Activated naive CD8-positive, alpha-beta T cell treated with anti-CD3 and anti-CD28 coated beads, Interleukin-2, amount 50 U/mL, for 16 hours (primary cell): ENCODE measurements around the gene SRBD1.
A peak's percentile ranks its signal among the peaks of the same experiment; 100 is the strongest.

ENCODE experiments used
- DNase-seq: peaks from one replicate; pipeline ENCODE4 v3.0.0-alpha.2; 2020; ENCODE audit warnings: low read depth, low spot score

Gene SRBD1

GRCh38 chr2:45554073-45554741 lies 56.9 kb downstream of the SRBD1 start:
- DNase-seq, result no peak

- no peak for DNase-seq
Measured at GRCh38 chr2:45551862-45552261, 59.2 kb downstream of the SRBD1 start.

- no peak for DNase-seq
Measured at GRCh38 chr2:45545943-45546342, 65.1 kb downstream of the SRBD1 start.

DNA sequence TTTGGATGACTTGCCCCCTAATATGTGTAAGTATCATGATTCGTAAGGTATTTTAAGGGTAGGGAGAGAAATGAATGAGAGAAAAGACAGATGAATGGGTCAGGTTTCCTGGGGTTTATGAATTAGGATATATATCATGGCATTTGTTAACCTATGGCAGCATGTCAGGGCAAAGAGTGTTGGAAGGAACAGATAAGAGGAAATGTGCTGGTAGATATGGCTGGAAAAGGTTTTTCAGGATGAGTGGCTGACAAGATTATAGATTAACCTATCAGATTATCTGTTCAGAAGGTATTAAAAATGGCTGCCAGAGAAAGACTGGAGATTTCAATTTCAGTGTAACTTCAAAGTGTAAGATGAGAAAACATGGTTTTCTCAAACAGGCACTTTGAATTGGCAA lies 67.8 kb downstream of the SRBD1 start:
- DNase-seq, result no peak

DNA sequence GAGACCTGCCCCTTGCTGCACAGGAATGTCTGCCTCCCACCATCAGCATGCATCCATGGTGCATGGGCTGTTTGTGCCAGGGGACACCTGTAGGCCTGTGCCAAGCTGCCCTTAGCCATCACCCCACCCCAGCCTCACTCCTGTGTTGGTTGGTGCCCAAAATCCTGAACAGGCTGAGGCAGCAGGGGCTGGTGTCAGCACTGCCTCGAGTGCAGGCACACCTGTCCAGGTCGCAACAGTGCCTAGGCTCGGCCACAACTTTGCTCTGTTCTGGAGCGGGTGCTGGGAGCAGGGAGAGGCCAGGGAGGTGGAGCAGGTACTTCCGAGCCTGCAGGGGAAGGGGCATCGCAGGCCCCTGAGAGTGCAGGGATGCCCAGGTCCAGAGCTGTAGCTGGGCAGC lies 69.1 kb downstream of the SRBD1 start:
- no peak for DNase-seq

GRCh38 chr2:45541450-45541849 lies 69.6 kb downstream of the SRBD1 start:
- no peak for DNase-seq

DNA sequence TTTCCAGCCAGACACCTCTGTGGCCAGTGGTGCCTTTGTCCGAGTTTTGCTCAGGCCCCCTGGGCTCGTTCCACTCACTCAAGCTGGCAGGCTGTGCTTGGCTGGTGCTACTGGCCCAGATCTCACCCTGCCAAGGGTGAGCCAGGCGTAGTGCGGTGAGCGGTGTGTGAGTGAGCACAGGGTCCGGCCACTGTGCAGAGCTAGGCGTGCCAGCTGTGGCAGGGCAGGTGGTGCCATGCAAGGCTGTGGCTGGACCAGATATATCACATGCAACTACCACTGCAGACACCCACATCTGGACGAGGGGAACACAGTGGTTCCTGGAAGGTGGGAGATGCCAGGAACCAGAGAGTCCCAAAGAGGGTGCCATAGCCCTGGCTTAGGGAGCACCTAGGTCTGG lies 70.1 kb downstream of the SRBD1 start:
- DNase-seq, result no peak

GRCh38 chr2:45533771-45534170 lies 77.3 kb downstream of the SRBD1 start:
- DNase-seq, result no peak

- DNase-seq, result no peak
Measured at GRCh38 chr2:45532181-45532580, 78.9 kb downstream of the SRBD1 start.

GRCh38 chr2:45524016-45524415 lies 87.1 kb downstream of the SRBD1 start:
- no peak for DNase-seq

- DNase-seq, result no peak
Measured at GRCh38 chr2:45518546-45518945, 92.5 kb downstream of the SRBD1 start.

DNA sequence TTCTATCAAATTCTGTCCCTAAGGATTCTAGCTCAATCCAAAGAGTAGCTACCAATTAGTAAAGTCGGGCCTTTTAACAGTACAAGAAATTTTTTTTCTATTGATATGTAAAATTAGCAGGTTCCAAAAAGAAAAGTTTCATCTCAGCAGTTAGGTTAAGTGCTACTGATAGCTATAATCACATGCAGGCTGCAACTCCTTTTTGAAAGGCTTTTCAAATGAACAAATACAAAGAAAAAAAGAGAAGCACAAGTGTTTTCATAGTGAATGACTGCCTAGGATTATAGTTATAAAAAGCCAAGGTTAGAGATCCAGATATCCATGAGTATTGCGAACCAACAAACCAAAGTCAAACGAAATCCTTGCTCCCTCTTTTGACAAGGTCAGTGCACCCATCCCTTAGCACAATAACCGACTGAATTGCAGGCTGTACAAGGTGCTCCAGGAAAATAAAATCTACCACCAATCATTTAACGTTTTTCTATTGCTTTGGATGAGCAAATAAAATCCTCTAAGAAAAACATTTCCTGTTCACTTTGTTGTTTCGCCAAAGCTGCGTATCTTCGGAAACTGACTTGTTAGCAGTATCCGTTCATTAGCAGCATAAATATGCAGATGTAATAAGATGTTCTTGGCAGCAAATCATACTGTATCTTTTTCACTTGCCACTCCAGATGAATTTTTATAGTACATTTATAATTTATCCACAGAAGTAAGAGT lies 100.2 kb downstream of the SRBD1 start:
- no peak for DNase-seq

- no peak for DNase-seq
Measured at GRCh38 chr2:45506756-45507155, 104.3 kb downstream of the SRBD1 start.

DNA sequence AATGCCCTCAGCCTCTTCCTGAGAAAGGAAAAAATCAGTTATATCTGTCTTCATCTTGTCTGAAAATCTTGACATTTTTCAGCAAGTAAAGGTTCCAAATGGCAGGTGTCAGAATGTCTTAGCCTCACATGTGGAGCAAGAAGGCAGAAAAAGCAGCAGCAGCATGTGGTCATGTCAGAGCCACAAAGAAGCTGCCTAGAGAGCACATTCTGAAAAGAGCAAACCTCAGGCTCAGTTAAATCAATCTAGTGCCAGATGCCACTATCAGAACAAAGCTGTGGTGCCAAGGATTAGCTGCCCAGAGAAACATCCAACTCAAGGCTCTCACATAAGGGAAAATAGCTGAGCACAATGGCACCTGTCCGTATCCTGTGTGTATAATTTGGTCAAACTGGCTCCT lies 105.9 kb downstream of the SRBD1 start:
- DNase-seq, result no peak

DNA sequence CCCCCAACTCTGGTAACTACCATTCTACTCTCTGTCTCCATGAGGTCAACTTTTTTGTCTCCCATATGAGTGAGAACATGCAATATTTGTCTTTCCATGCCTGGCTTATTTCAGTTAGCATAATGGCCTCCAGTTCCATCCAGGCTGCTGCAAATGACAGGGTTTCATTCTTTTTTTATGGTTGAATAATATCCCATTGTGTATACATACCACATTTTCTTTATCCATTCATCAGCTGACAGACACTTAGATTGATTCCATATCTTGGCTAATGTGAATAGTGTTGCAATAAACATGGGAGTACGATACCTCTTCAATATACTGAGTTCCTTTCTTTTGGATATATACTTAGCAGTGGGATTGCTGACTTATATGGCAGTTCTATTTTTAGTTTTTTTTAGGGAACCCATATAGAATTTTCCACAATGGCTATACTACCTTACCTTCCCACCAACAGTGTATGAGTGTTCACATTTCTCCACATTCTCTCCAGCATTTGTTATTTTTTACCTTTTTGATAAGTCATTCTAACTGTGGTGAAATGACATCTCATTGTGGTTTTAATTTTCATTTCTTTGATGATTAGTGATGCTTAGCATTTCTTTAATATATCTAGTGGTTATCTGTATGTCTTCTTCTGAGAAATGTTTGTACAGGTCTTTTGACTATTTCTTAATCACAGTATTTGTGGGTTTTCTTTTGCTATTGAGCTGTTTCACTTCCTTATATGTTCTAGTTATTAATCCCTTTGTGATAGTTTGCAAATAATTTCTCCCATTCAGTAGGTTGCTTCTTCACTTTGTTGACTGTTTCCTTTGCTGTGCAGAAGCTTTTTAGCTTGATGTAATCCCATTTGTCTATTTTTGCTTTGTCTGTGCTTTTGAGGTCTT lies 112.2 kb downstream of the SRBD1 start:
- DNase-seq, result no peak

DNA sequence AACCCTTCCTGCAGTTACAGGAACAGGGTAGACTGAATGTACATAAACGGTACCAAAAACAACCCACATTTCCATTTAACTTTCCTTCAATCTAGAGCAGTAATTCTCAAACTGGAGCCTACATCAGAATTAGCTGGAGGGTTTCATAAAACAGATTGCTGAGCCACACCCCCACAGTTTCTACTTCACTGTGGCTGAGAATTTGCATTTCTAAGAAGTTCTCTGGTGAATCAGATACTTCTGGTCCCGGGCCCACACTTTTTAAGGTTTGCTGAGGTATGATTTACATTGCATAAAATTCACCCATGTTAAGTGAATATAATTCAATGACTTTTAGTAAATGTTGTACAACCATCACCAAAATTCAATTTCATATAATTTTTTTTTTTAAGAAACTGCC lies 113.7 kb downstream of the SRBD1 start:
- peak; percentile 1 for DNase-seq

- no peak for DNase-seq
Measured at GRCh38 chr2:45496869-45497268, 114.2 kb downstream of the SRBD1 start.

DNA sequence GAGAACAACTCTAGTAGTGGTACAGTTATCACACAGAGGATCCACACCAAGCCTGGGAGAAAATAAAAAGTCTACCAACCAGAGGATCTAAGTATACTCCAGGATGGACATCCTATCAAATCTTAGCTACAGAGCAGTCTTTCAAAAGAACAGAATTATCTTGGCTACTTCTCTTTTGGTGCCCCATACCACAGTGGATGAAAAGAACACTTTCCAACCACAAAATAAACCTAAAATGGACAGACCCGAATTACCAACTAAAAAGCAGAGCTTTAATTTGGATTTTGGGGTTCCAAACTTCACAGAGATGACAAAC lies 116.1 kb downstream of the SRBD1 start:
- DNase-seq, result no peak

- no peak for DNase-seq
Measured at GRCh38 chr2:45494275-45494977, 116.6 kb downstream of the SRBD1 start.

GRCh38 chr2:45484965-45485364 lies 126.1 kb downstream of the SRBD1 start:
- no peak for DNase-seq

GRCh38 chr2:45483997-45484396 lies 127.1 kb downstream of the SRBD1 start:
- no peak for DNase-seq

- DNase-seq, result no peak
Measured at GRCh38 chr2:45477546-45477945, 133.5 kb downstream of the SRBD1 start.
